Gastrocnemius medialis (tissue), 4 donors: ENCODE results near the gene ZNF480.

ENCODE experiments used
- POLR2A ChIP-seq, 2 donors: fragments of 450-650 bp; IDR thresholded peaks; one replicate each; pipeline ENCODE4 v1.6.1; 2017; ENCODE audit warnings: antibody characterized with exemption in 2 of 2, mild to moderate bottlenecking in 2 of 2, moderate library complexity in 2 of 2
- TF ChIP-seq, protein P1 (sequence below), 5 experiments: fragments of 450-650 bp in 3 of 5; fragments of 200-600 bp in 2 of 5; sonication (generic) in 2 of 5; IDR thresholded peaks in 4 of 5; conservative IDR thresholded peaks in 1 of 5; 1 replicate in 4 of 5; 2 replicates in 1 of 5; pipeline ENCODE4 v1.5.1; 2016 to 2019; ENCODE audit warnings: antibody characterized with exemption in 5 of 5, mild to moderate bottlenecking in 3 of 5, moderate library complexity in 3 of 5

DNA sequence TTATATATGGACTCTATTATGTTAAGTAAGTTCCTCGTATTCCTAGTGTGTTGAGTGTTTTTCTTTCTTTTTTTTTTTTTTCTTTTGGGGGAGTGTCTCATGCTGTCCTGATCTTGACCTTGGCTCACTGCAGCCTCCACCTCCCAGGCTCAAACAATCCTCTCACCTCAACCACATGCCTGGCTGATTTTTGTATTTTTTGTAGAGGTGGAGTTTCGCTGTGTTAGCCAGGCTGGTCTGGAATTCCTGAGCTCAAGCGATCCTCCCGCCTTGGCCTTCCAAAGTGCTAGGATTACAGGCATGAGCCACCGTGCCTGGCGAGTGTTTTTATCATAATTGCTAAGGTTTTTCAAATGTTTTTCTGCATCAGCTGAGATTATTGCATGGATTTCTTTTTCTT is 10.7 kb upstream of the ZNF480 start:
- TF ChIP-seq, protein P1, sequence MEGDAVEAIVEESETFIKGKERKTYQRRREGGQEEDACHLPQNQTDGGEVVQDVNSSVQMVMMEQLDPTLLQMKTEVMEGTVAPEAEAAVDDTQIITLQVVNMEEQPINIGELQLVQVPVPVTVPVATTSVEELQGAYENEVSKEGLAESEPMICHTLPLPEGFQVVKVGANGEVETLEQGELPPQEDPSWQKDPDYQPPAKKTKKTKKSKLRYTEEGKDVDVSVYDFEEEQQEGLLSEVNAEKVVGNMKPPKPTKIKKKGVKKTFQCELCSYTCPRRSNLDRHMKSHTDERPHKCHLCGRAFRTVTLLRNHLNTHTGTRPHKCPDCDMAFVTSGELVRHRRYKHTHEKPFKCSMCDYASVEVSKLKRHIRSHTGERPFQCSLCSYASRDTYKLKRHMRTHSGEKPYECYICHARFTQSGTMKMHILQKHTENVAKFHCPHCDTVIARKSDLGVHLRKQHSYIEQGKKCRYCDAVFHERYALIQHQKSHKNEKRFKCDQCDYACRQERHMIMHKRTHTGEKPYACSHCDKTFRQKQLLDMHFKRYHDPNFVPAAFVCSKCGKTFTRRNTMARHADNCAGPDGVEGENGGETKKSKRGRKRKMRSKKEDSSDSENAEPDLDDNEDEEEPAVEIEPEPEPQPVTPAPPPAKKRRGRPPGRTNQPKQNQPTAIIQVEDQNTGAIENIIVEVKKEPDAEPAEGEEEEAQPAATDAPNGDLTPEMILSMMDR (IDR thresholded peaks at IDR 0.05 in 4 of 5, conservative IDR thresholded peaks at IDR 0.05 in 1 of 5), result no peak
- no peak for TF ChIP-seq POLR2A (IDR thresholded peaks at IDR 0.05)
